H1 (cell line): ENCODE results near the gene PTCHD1. TPM values are rescaled to one million over a fixed set of nuclear protein-coding genes. Genes with fewer than 3 reads are reported as not detected.
A peak's percentile ranks its signal among the peaks of the same experiment; 100 is the strongest.

ENCODE experiments used
- CTCF ChIA-PET: fragments of 300-600 bp; sonication (Branson Sonifier 250); formaldehyde crosslinking; loops from one replicate; lab custom pipeline; 2021; ENCODE audit not compliant: partially characterized antibody; lab: Charles Lee
- POLR2A ChIA-PET: fragments of 300-600 bp; sonication (Branson Sonifier 250); formaldehyde crosslinking; loops from one replicate; lab custom pipeline; 2021; ENCODE audit warnings: inconsistent platforms; ENCODE audit not compliant: partially characterized antibody; lab: Charles Lee
- DNase-seq, 2 experiments: peaks; one replicate each; pipeline versions ENCODE4 v3.0.0 to v3.0.0-alpha.2; 2010 to 2022; ENCODE audit warnings: low spot score in 2 of 2, low read depth in 1 of 2, mixed read lengths in 1 of 2
- FAIRE-seq: peaks from 2 replicates; lab custom pipeline; 2011; peaks lifted over from hg19 to GRCh38; lab: Jason Lieb, UNC
- H2AFZ ChIP-seq: 2 replicates; pipeline ENCODE4 v1.8.1; 2012; ENCODE audit warnings: low read length, inconsistent platforms
- H2AK5ac ChIP-seq: 2 replicates; pipeline ENCODE4 v1.6.1; 2013; ENCODE audit warnings: low read depth, low read length
- H2BK120ac ChIP-seq: replicated peaks from 2 replicates; pipeline ENCODE3; 2013; ENCODE audit warnings: low read depth, low read length, inconsistent platforms
- H2BK12ac ChIP-seq: 2 replicates; pipeline ENCODE4 v1.6.1; 2013; ENCODE audit warnings: low read depth, low read length
- H2BK15ac ChIP-seq: 2 replicates; pipeline ENCODE4 v1.6.1; 2013; ENCODE audit warnings: low read length
- H2BK20ac ChIP-seq: 2 replicates; pipeline ENCODE4 v1.6.1; 2013; ENCODE audit warnings: low read length
- H2BK5ac ChIP-seq: 2 replicates; pipeline ENCODE4 v1.6.1; 2013; ENCODE audit warnings: low read depth, low read length
- H3K14ac ChIP-seq: 2 replicates; pipeline ENCODE4 v1.6.1; 2013; ENCODE audit warnings: inconsistent platforms; ENCODE audit not compliant: insufficient read length
- H3K18ac ChIP-seq: 2 replicates; pipeline ENCODE4 v1.6.1; 2013; ENCODE audit warnings: low read length; ENCODE audit errors: extremely low read depth
- H3K23ac ChIP-seq: 2 replicates; pipeline ENCODE4 v1.6.1; 2013; ENCODE audit warnings: inconsistent platforms; ENCODE audit not compliant: insufficient read length
- H3K23me2 ChIP-seq: 2 replicates; pipeline ENCODE4 v1.6.1; 2013; ENCODE audit warnings: low read depth, low read length
- H3K27ac ChIP-seq: 2 replicates; pipeline ENCODE4 v1.6.1; 2011; ENCODE audit warnings: low read depth, low read length, inconsistent platforms
- H3K27me3 ChIP-seq, 4 experiments: replicated peaks in 1 of 4; 1 replicate in 1 of 4; 2 replicates in 3 of 4; pipeline versions ENCODE4 v1.6.1 to v1.8.1; 2011 to 2013; ENCODE audit warnings: low read length in 3 of 4, mild to moderate bottlenecking in 3 of 4, inconsistent platforms in 2 of 4, mixed read lengths in 2 of 4, moderate library complexity in 1 of 4; ENCODE audit not compliant: control insufficient read depth in 3 of 4, insufficient read depth in 3 of 4; ENCODE audit errors: extremely low read depth in 1 of 4
- H3K36me3 ChIP-seq, 4 experiments: 2 replicates each; pipeline versions ENCODE4 v1.6.1 to v1.8.1; 2011 to 2013; ENCODE audit warnings: mild to moderate bottlenecking in 4 of 4, low read length in 3 of 4, moderate library complexity in 2 of 4, control low read depth in 1 of 4, inconsistent platforms in 1 of 4; ENCODE audit not compliant: insufficient read depth in 4 of 4, control insufficient read depth in 2 of 4
- H3K4ac ChIP-seq: replicated peaks from 2 replicates; pipeline ENCODE3; 2013; ENCODE audit warnings: low read length, low read depth, mixed read lengths, inconsistent platforms; ENCODE audit not compliant: insufficient read length
- H3K4me1 ChIP-seq, 4 experiments: replicated peaks in 1 of 4; 1 replicate in 1 of 4; 2 replicates in 3 of 4; pipeline versions ENCODE4 v1.6.1 to v1.8.1; 2011 to 2013; ENCODE audit warnings: low read length in 3 of 4, inconsistent platforms in 2 of 4, mixed read lengths in 1 of 4; ENCODE audit not compliant: insufficient read depth in 4 of 4, control insufficient read depth in 3 of 4
- H3K4me2 ChIP-seq, 2 experiments: 2 replicates each; pipeline versions ENCODE4 v1.6.1 to v1.8.1; 2011 to 2013; ENCODE audit warnings: low read depth in 2 of 2, low read length in 2 of 2, control low read depth in 1 of 2, inconsistent platforms in 1 of 2, mild to moderate bottlenecking in 1 of 2; ENCODE audit not compliant: insufficient read depth in 1 of 2
- H3K4me3 ChIP-seq, 4 experiments: fragments of 200-600, 300-600 bp in 1 of 4; sonication (generic), shearing (Covaris generic), sonication (Bioruptor Twin) in 1 of 4; 2 replicates each; pipeline versions ENCODE4 v1.5.1 to v1.8.1; 2011 to 2016; ENCODE audit warnings: low read length in 4 of 4, low read depth in 3 of 4, control low read depth in 2 of 4, inconsistent platforms in 2 of 4, mild to moderate bottlenecking in 2 of 4, mixed read lengths in 1 of 4, moderate library complexity in 1 of 4; ENCODE audit not compliant: insufficient read depth in 2 of 4; ENCODE audit errors: extremely low read depth in 1 of 4
- H3K56ac ChIP-seq: replicated peaks from 2 replicates; pipeline ENCODE3; 2013; ENCODE audit warnings: low read depth, mild to moderate bottlenecking, mixed read lengths, low read length, inconsistent platforms; ENCODE audit not compliant: insufficient read length
- H3K79me1 ChIP-seq: 2 replicates; pipeline ENCODE4 v1.6.1; 2013; ENCODE audit warnings: low read depth, low read length, control low read depth
- H3K79me2 ChIP-seq, 2 experiments: 2 replicates each; pipeline versions ENCODE4 v1.6.1 to v1.8.1; 2012 to 2013; ENCODE audit warnings: low read length in 2 of 2, mild to moderate bottlenecking in 2 of 2, inconsistent platforms in 1 of 2; ENCODE audit not compliant: insufficient read depth in 2 of 2, control insufficient read depth in 1 of 2
- H3K9ac ChIP-seq, 4 experiments: replicated peaks in 1 of 4; 1 replicate in 1 of 4; 2 replicates in 3 of 4; pipeline versions ENCODE4 v1.6.1 to v1.8.1; 2011 to 2013; ENCODE audit warnings: low read depth in 3 of 4, low read length in 3 of 4, control low read depth in 2 of 4, mild to moderate bottlenecking in 2 of 4, moderate library complexity in 2 of 4, inconsistent platforms in 1 of 4; ENCODE audit errors: extremely low read depth in 1 of 4
- H3K9me3 ChIP-seq, 2 experiments: 2 replicates each; pipeline versions ENCODE4 v1.6.1 to v1.8.1; 2012 to 2013; ENCODE audit warnings: mild to moderate bottlenecking in 2 of 2, moderate library complexity in 2 of 2, control low read depth in 1 of 2, inconsistent platforms in 1 of 2, low read depth in 1 of 2, low read length in 1 of 2, mixed read lengths in 1 of 2; ENCODE audit not compliant: insufficient read depth in 2 of 2
- H4K20me1 ChIP-seq, 2 experiments: replicated peaks in 1 of 2; 2 replicates each; pipeline versions ENCODE3 to v1.8.1; 2011 to 2013; ENCODE audit warnings: inconsistent platforms in 2 of 2, low read length in 2 of 2, mild to moderate bottlenecking in 1 of 2; ENCODE audit not compliant: insufficient read depth in 2 of 2, control insufficient read depth in 1 of 2
- H4K5ac ChIP-seq: 2 replicates; pipeline ENCODE4 v1.6.1; 2013; ENCODE audit warnings: low read length, low read depth, mixed read lengths, inconsistent platforms; ENCODE audit not compliant: insufficient read length
- H4K8ac ChIP-seq: 2 replicates; pipeline ENCODE4 v1.8.0; 2013; ENCODE audit warnings: mild to moderate bottlenecking, moderate library complexity, low read length, inconsistent platforms; ENCODE audit not compliant: insufficient read depth; ENCODE audit errors: extremely low read depth
- H4K91ac ChIP-seq: replicated peaks from 2 replicates; pipeline ENCODE3; 2013; ENCODE audit warnings: low read length, mixed read lengths, inconsistent platforms; ENCODE audit not compliant: insufficient read length
- CHD1 ChIP-seq: IDR thresholded peaks from 2 replicates; pipeline ENCODE4 v1.6.1; 2012; ENCODE audit warnings: low read depth, low read length, improper control_type of control experiment
- CREB1 ChIP-seq: IDR thresholded peaks from 2 replicates; pipeline ENCODE4 v1.6.1; 2012; ENCODE audit warnings: inconsistent platforms
- CTBP2 ChIP-seq: IDR thresholded peaks from 2 replicates; pipeline ENCODE4 v1.7.0; 2011; ENCODE audit warnings: borderline replicate concordance, mild to moderate bottlenecking, moderate library complexity, mixed read lengths, low read length; ENCODE audit not compliant: insufficient read depth, insufficient read length
- EGR1 ChIP-seq: IDR thresholded peaks from 2 replicates; pipeline ENCODE4 v1.6.1; 2011; ENCODE audit warnings: low read depth, low read length, borderline replicate concordance
- GTF2F1 ChIP-seq: IDR thresholded peaks from 2 replicates; pipeline ENCODE4 v1.6.1; 2012; ENCODE audit warnings: low read depth, low read length, improper control_type of control experiment, borderline replicate concordance
- HDAC2 ChIP-seq, 2 experiments: fragments of 300-600 bp in 1 of 2; sonication (generic) in 1 of 2; IDR thresholded peaks; 2 replicates each; pipeline ENCODE4 v1.6.1; 2011 to 2012; ENCODE audit warnings: low read depth in 2 of 2, low read length in 2 of 2, mild to moderate bottlenecking in 2 of 2, moderate library complexity in 2 of 2, borderline replicate concordance in 1 of 2, inconsistent platforms in 1 of 2
- JUN ChIP-seq: IDR thresholded peaks from 2 replicates; pipeline ENCODE4 v1.6.1; 2011; ENCODE audit warnings: low read depth, mild to moderate bottlenecking, improper control_type of control experiment, low read length
- JUND ChIP-seq: IDR thresholded peaks from 2 replicates; pipeline ENCODE4 v1.6.1; 2011; ENCODE audit warnings: mild to moderate bottlenecking, improper control_type of control experiment, low read length
- NRF1 ChIP-seq: IDR thresholded peaks from 2 replicates; pipeline ENCODE4 v1.6.1; 2011; ENCODE audit warnings: mild to moderate bottlenecking, low read depth, low read length, improper control_type of control experiment
- SAP30 ChIP-seq: fragments of 300-600 bp; sonication (generic); IDR thresholded peaks from 2 replicates; pipeline ENCODE4 v1.7.1; 2012; ENCODE audit warnings: low read length, moderate library complexity, mild to moderate bottlenecking, inconsistent platforms; ENCODE audit not compliant: insufficient read depth, insufficient replicate concordance
- SIRT6 ChIP-seq: IDR thresholded peaks from one replicate; pipeline ENCODE4 v1.7.1; 2012; ENCODE audit warnings: low read length, inconsistent platforms
- TAF1 ChIP-seq: IDR thresholded peaks from 2 replicates; pipeline ENCODE4 v1.6.1; 2011; ENCODE audit warnings: mild to moderate bottlenecking, low read depth, low read length
- TBP ChIP-seq: IDR thresholded peaks from 2 replicates; pipeline ENCODE4 v1.6.1; 2011; ENCODE audit warnings: low read depth, low read length, improper control_type of control experiment
- TCF12 ChIP-seq: IDR thresholded peaks from 2 replicates; pipeline ENCODE4 v1.6.1; 2011; ENCODE audit warnings: low read depth, mild to moderate bottlenecking, low read length
- TEAD4 ChIP-seq: IDR thresholded peaks from 2 replicates; pipeline ENCODE4 v1.6.1; 2012; ENCODE audit warnings: low read depth, low read length, inconsistent platforms, mixed read lengths
- WGBS, 2 experiments: shearing (Covaris generic) in 1 of 2; methylation state at CpG; one replicate each; pipeline versions ENCODE4 v1.1.6 to v1.1.7; 2013 to 2015; ENCODE audit warnings: low lambda C conversion rate in 2 of 2, mixed read lengths in 2 of 2, inconsistent platforms in 1 of 2, low coverage in 1 of 2, missing lambda C conversion rate in 1 of 2; ENCODE audit not compliant: insufficient replicate concordance in 2 of 2, insufficient coverage in 1 of 2, insufficient read length in 1 of 2; ENCODE audit errors: extremely low coverage in 1 of 2, missing lambda C conversion rate in 1 of 2; 5-methylcytosine and 5-hydroxymethylcytosine counted together
- polyA plus RNA-seq, 7 experiments: library from polyadenylated mRNA; depleted of rRNA in 3 of 7; stranded (reverse) in 5 of 7; unstranded in 2 of 7; fragments of >200 nt in 5 of 7; fragments of 200-250 nt in 2 of 7; gene quantifications; 1 replicate in 5 of 7; 2 replicates in 1 of 7; 4 replicates in 1 of 7; pipeline versions ENCODE4 v1.2.1 to v1.2.3, GENCODE V29; 2011 to 2013; ENCODE audit warnings: missing spikeins in 2 of 7, mixed read lengths in 2 of 7
- total RNA-seq: library from RNA; stranded (reverse); fragmentation: NEBNext Ultra II Directional; extraction: Animal tissue kit (Norgen Biotek cat#: 25700); gene quantifications from 2 replicates; pipeline ENCODE4 v1.2.1, GENCODE V29; 2021

Gene PTCHD1
- total and polyA plus RNA-seq, 2 of the 8 experiments (the other 6 are each of a cell fraction or from before 2014, with no cell fraction given): 0.53 to 2.4 TPM

DNA sequence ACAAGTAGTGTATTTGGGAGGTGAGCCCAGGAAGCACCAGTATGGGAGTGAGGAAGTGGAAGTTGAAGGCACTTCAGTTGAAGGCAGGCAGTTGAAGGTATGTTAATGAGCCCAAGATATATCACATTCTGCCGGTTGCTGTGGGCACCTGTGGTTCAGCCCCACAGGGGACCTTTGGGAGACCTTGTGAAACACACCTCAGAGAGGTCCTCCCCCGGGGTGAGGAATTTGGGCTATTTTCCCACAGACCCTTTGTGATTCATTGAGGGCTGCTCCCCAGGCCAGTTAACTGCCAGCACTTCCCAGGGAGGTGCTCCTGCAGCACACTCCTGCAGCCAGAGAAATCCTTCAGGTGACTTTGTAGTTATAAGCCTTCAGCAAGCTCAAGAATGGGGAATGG lies 45.9 kb downstream of the PTCHD1 start:
- 55% methylated on average over 2 of the region's 2 CpGs; no CpG with 5 or more reads in 1 of the 2 experiments for WGBS, 2 experiments
- no peak overlapping the region for H3K4me3 ChIP-seq
- POLR2A ChIA-PET: no interaction called here
- peak in 1 of 2 experiments; percentile 38 for DNase-seq
- no peak overlapping the region for H3K4ac ChIP-seq
- no peaks in the 10 kb centered on the region for H3K9me3 ChIP-seq
- no peaks in the 10 kb centered on the region for H3K23me2 ChIP-seq
- H3K27ac ChIP-seq: no peak overlapping the region
- no peaks in the 10 kb centered on the region for H3K79me2 ChIP-seq
- H3K18ac ChIP-seq: no peak overlapping the region
- H3K4me1 ChIP-seq: peaks cover 0 to 6% (median 3%) of the 10 kb centered on the region in 4 experiments; a peak in 4 of 7 replicates
- FAIRE-seq: peak; percentile 99
- no peaks in the 10 kb centered on the region for H3K27me3 ChIP-seq
- no peak overlapping the region for H4K8ac ChIP-seq
- no peak overlapping the region for H3K9ac ChIP-seq
- no peak overlapping the region for H2BK12ac ChIP-seq
- no peaks in the 10 kb centered on the region for H4K20me1 ChIP-seq
- H2AK5ac ChIP-seq: no peak overlapping the region
- peaks cover 0 to 3% (median 0%) of the 10 kb centered on the region in 4 experiments; a peak in 1 of 8 replicates for H3K36me3 ChIP-seq
- H2BK120ac ChIP-seq: no peak overlapping the region
- no peak overlapping the region for H4K91ac ChIP-seq
- H4K5ac ChIP-seq: no peak overlapping the region
- H3K23ac ChIP-seq: no peak overlapping the region
- H3K4me2 ChIP-seq: 0 out of 4 replicates have a peak overlapping the region, but pooled peaks of 1 of the 2 experiments have one; percentile 2
- H3K14ac ChIP-seq: no peak overlapping the region
- H3K56ac ChIP-seq: no peak overlapping the region
- CTCF ChIA-PET: interaction anchor here (1.8 kb wide), 1 partner anchor 23 kb away, joined by 4 read pairs; no protein-coding TSS in a partner anchor
- no peak overlapping the region for H2BK15ac ChIP-seq
- H2AFZ ChIP-seq: no peak overlapping the region
- H3K79me1 ChIP-seq: no peaks in the 10 kb centered on the region
- no peak overlapping the region for H2BK5ac ChIP-seq
- H2BK20ac ChIP-seq: no peak overlapping the region
- TF ChIP-seq SIRT6 (no peak), HDAC2 (IDR thresholded peaks at IDR 0.05; ENCODE audit: borderline replicate concordance in 1 of 2, low read depth in 2 of 2, low read length in 2 of 2) (no peak), SAP30 (no peak), CHD1 (no peak), CREB1 (no peak), TBP (no peak), NRF1 (no peak), JUN (no peak), JUND (no peak), GTF2F1 (no peak), TCF12 (0 out of 2 replicates have a peak, but pooled peaks have one; percentile 23), TAF1 (no peak), TEAD4 (peak; percentile 54; the same call in 1 of the 2 replicates), EGR1 (no peak; the same call in 1 of the 2 replicates), CTBP2 (peak; percentile 62)
